Astrocyte (in vitro differentiated cells and primary cell): ENCODE results near the gene HMGB4. TPM values are rescaled to one million over a fixed set of nuclear protein-coding genes. Genes with fewer than 3 reads are reported as not detected.

Source experiments
- DNase-seq: peaks from one replicate; pipeline ENCODE4 v3.0.0-alpha.2; 2010; ENCODE audit warnings: low read depth
- FAIRE-seq: peaks from 2 replicates; lab custom pipeline; 2011; peaks lifted over from hg19 to GRCh38; lab: Jason Lieb, UNC
- H2AFZ ChIP-seq: 2 replicates; pipeline ENCODE4 v1.6.0; 2012; ENCODE audit warnings: low read depth, low read length, inconsistent platforms
- H3K27ac ChIP-seq: 2 replicates; pipeline ENCODE4 v1.5.1; 2011; ENCODE audit warnings: low read depth, low read length, inconsistent platforms
- H3K27me3 ChIP-seq: 2 replicates; pipeline ENCODE4 v1.6.0; 2011; ENCODE audit warnings: low read length, inconsistent platforms; ENCODE audit not compliant: insufficient read depth
- H3K36me3 ChIP-seq: 2 replicates; pipeline ENCODE4 v1.5.1; 2011; ENCODE audit warnings: low read length, inconsistent platforms; ENCODE audit not compliant: insufficient read depth
- H3K4me1 ChIP-seq: 2 replicates; pipeline ENCODE4 v1.5.1; 2011; ENCODE audit warnings: low read length, inconsistent platforms; ENCODE audit not compliant: insufficient read depth
- H3K4me2 ChIP-seq: 2 replicates; pipeline ENCODE4 v1.6.0; 2012; ENCODE audit warnings: low read length, inconsistent platforms
- H3K4me3 ChIP-seq: 2 replicates; pipeline ENCODE4 v1.5.1; 2011; ENCODE audit warnings: low read depth, mild to moderate bottlenecking, low read length, inconsistent platforms; ENCODE audit not compliant: insufficient read depth
- H3K79me2 ChIP-seq: 2 replicates; pipeline ENCODE4 v1.6.0; 2012; ENCODE audit warnings: mild to moderate bottlenecking, low read length, inconsistent platforms; ENCODE audit not compliant: insufficient read depth
- H3K9ac ChIP-seq: 2 replicates; pipeline ENCODE4 v1.6.0; 2012; ENCODE audit warnings: mild to moderate bottlenecking, low read length, inconsistent platforms
- H3K9me3 ChIP-seq: 2 replicates; pipeline ENCODE4 v1.5.1; 2012; ENCODE audit warnings: low read depth, mild to moderate bottlenecking, low read length, inconsistent platforms; ENCODE audit not compliant: insufficient read depth
- H4K20me1 ChIP-seq: 2 replicates; pipeline ENCODE4 v1.6.0; 2012; ENCODE audit warnings: low read length, inconsistent platforms; ENCODE audit not compliant: insufficient read depth
- H3K27ac Mint-ChIP-seq: one replicate; pipeline ENCODE4 v1.8.0; 2021; ENCODE audit warnings: mild to moderate bottlenecking, mixed read lengths; ENCODE audit not compliant: unreplicated experiment
- H3K27me3 Mint-ChIP-seq: one replicate; pipeline ENCODE4 v1.8.0; 2021; ENCODE audit warnings: low read depth, mixed read lengths; ENCODE audit not compliant: unreplicated experiment
- H3K36me3 Mint-ChIP-seq: one replicate; pipeline ENCODE4 v1.8.0; 2021; ENCODE audit warnings: low read depth, mixed read lengths; ENCODE audit not compliant: unreplicated experiment
- H3K4me1 Mint-ChIP-seq: one replicate; pipeline ENCODE4 v1.8.0; 2021; ENCODE audit warnings: low read depth, mixed read lengths; ENCODE audit not compliant: unreplicated experiment
- H3K4me3 Mint-ChIP-seq: one replicate; pipeline ENCODE4 v1.8.0; 2021; ENCODE audit warnings: mild to moderate bottlenecking, moderate library complexity, mixed read lengths; ENCODE audit not compliant: unreplicated experiment
- H3K9me3 Mint-ChIP-seq: one replicate; pipeline ENCODE4 v1.8.0; 2021; ENCODE audit warnings: mild to moderate bottlenecking, mixed read lengths; ENCODE audit not compliant: unreplicated experiment
- CTCF ChIP-seq: IDR thresholded peaks from 2 replicates; pipeline ENCODE4 v1.5.1; 2011; ENCODE audit warnings: low read depth, mild to moderate bottlenecking, inconsistent platforms, low read length, moderate library complexity; ENCODE audit not compliant: insufficient read depth
- EZH2 ChIP-seq: IDR thresholded peaks from 2 replicates; pipeline ENCODE4 v1.6.1; 2012; ENCODE audit warnings: mild to moderate bottlenecking, low read length, inconsistent platforms; ENCODE audit not compliant: insufficient read depth
- total RNA-seq: library from RNA; stranded (reverse); gene quantifications from 2 replicates; pipeline ENCODE4 v1.2.1, GENCODE V29; 2021

Gene HMGB4
- total RNA-seq, 1 donor from 2014 or later, result not detected

- Mint-ChIP-seq H3K27ac (no peak overlapping the region), H3K4me3 (no peak overlapping the region), H3K36me3 (peaks cover 8% of the 10 kb centered on the region), H3K9me3 (peaks cover 9% of the 10 kb centered on the region), H3K4me1 (peaks cover 15% of the 10 kb centered on the region), H3K27me3 (no peaks in the 10 kb centered on the region)
- no peaks in the 10 kb centered on the region for H4K20me1 ChIP-seq
- H2AFZ ChIP-seq, result no peak overlapping the region
- FAIRE-seq (no peak), DNase-seq (no peak)
- H3K79me2 ChIP-seq, result no peaks in the 10 kb centered on the region
- no peaks in the 10 kb centered on the region for H3K9me3 ChIP-seq
- no peak overlapping the region for H3K4me2 ChIP-seq
- H3K36me3 ChIP-seq, result no peaks in the 10 kb centered on the region
- no peak overlapping the region for H3K4me3 ChIP-seq
- no peak overlapping the region for H3K27ac ChIP-seq
- no peak for TF ChIP-seq EZH2
- TF ChIP-seq CTCF, result no peak
- H3K27me3 ChIP-seq, result no peaks in the 10 kb centered on the region
- no peak overlapping the region for H3K9ac ChIP-seq
- H3K4me1 ChIP-seq, result peaks cover 8% of the 10 kb centered on the region
These were observed 41.4 kb downstream of the HMGB4 start for GRCh38 chr1:33905241-33905640.

GRCh38 chr1:33906156-33906555 is 42.3 kb downstream of the HMGB4 start:
- no peak overlapping the region for H3K4me2 ChIP-seq
- H2AFZ ChIP-seq, result no peak overlapping the region
- Mint-ChIP-seq H3K36me3 (peaks cover 8% of the 10 kb centered on the region), H3K27me3 (no peaks in the 10 kb centered on the region), H3K4me3 (no peak overlapping the region), H3K9me3 (peaks cover 9% of the 10 kb centered on the region), H3K4me1 (peaks cover 15% of the 10 kb centered on the region), H3K27ac (no peak overlapping the region)
- peaks cover 8% of the 10 kb centered on the region for H3K4me1 ChIP-seq
- H3K27ac ChIP-seq, result no peak overlapping the region
- no peak overlapping the region for H3K4me3 ChIP-seq
- no peaks in the 10 kb centered on the region for H3K9me3 ChIP-seq
- no peaks in the 10 kb centered on the region for H3K79me2 ChIP-seq
- H4K20me1 ChIP-seq, result no peaks in the 10 kb centered on the region
- no peak overlapping the region for H3K9ac ChIP-seq
- DNase-seq (no peak), FAIRE-seq (no peak)
- H3K27me3 ChIP-seq, result no peaks in the 10 kb centered on the region
- TF ChIP-seq CTCF (no peak), EZH2 (no peak)
- no peaks in the 10 kb centered on the region for H3K36me3 ChIP-seq

GRCh38 chr1:33908324-33908956 is 44.6 kb downstream of the HMGB4 start:
- Histone ChIP-seq H3K4me1 (peaks cover under 1% of the 10 kb centered on the region), H3K27me3 (no peaks in the 10 kb centered on the region), H2AFZ (no peak overlapping the region), H3K4me3 (no peak overlapping the region), H4K20me1 (peaks cover 3% of the 10 kb centered on the region), H3K79me2 (no peaks in the 10 kb centered on the region), H3K27ac (no peak overlapping the region), H3K36me3 (no peaks in the 10 kb centered on the region), H3K9me3 (no peaks in the 10 kb centered on the region), H3K9ac (no peak overlapping the region), H3K4me2 (no peak overlapping the region)
- no peak overlapping the region for H3K4me3 Mint-ChIP-seq
- FAIRE-seq, result no peak
- H3K9me3 Mint-ChIP-seq, result peaks cover 9% of the 10 kb centered on the region
- peaks cover 3% of the 10 kb centered on the region for H3K4me1 Mint-ChIP-seq
- H3K36me3 Mint-ChIP-seq, result peaks cover 14% of the 10 kb centered on the region
- no peaks in the 10 kb centered on the region for H3K27me3 Mint-ChIP-seq
- TF ChIP-seq CTCF (no peak), EZH2 (no peak)
- DNase-seq, result no peak
- H3K27ac Mint-ChIP-seq, result no peak overlapping the region
